HG02840 (cell line): Measurements from ENCODE around the gene ADAMTS12.
A peak's percentile ranks its signal among the peaks of the same experiment; 100 is the strongest.

Source experiments
- ATAC-seq: cut with Tn5 transposase; IDR thresholded peaks from one replicate; pipeline ENCODE4 v1.9.1; 2021; ENCODE audit warnings: mild to moderate bottlenecking, moderate library complexity, moderate number of reproducible peaks; ENCODE audit not compliant: unreplicated experiment, low FRiP score

Gene ADAMTS12, protein sequence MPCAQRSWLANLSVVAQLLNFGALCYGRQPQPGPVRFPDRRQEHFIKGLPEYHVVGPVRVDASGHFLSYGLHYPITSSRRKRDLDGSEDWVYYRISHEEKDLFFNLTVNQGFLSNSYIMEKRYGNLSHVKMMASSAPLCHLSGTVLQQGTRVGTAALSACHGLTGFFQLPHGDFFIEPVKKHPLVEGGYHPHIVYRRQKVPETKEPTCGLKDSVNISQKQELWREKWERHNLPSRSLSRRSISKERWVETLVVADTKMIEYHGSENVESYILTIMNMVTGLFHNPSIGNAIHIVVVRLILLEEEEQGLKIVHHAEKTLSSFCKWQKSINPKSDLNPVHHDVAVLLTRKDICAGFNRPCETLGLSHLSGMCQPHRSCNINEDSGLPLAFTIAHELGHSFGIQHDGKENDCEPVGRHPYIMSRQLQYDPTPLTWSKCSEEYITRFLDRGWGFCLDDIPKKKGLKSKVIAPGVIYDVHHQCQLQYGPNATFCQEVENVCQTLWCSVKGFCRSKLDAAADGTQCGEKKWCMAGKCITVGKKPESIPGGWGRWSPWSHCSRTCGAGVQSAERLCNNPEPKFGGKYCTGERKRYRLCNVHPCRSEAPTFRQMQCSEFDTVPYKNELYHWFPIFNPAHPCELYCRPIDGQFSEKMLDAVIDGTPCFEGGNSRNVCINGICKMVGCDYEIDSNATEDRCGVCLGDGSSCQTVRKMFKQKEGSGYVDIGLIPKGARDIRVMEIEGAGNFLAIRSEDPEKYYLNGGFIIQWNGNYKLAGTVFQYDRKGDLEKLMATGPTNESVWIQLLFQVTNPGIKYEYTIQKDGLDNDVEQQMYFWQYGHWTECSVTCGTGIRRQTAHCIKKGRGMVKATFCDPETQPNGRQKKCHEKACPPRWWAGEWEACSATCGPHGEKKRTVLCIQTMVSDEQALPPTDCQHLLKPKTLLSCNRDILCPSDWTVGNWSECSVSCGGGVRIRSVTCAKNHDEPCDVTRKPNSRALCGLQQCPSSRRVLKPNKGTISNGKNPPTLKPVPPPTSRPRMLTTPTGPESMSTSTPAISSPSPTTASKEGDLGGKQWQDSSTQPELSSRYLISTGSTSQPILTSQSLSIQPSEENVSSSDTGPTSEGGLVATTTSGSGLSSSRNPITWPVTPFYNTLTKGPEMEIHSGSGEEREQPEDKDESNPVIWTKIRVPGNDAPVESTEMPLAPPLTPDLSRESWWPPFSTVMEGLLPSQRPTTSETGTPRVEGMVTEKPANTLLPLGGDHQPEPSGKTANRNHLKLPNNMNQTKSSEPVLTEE (N-terminal part only)

GRCh38 chr5:33891788-33892619 lies at the start of gene ADAMTS12:
Gene ADAMTS12 (minus strand): TSS chr5:33891990. CDS start chr5:33891856, 134 bp downstream.
- ATAC-seq: no peak

DNA sequence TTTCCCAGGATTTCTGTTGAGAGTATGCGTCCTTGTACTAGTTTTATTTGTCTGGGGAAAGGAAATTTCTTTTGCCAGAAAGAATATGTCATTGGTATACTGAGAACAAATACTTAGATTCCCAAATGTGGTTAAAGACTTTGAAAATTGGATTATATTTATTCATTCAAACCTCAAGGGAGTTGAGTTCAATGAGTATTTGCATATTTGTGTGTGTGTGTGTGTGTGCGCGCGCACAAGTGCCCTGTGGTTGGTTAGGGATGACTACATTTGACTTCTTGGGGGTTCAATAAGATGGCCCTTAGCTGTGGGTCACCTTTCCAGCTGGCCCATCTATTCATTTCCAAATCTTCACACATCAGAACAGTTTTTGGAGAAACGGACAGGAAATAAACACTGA lies 49.3 kb upstream of the ADAMTS12 start:
- ATAC-seq: no peak

DNA sequence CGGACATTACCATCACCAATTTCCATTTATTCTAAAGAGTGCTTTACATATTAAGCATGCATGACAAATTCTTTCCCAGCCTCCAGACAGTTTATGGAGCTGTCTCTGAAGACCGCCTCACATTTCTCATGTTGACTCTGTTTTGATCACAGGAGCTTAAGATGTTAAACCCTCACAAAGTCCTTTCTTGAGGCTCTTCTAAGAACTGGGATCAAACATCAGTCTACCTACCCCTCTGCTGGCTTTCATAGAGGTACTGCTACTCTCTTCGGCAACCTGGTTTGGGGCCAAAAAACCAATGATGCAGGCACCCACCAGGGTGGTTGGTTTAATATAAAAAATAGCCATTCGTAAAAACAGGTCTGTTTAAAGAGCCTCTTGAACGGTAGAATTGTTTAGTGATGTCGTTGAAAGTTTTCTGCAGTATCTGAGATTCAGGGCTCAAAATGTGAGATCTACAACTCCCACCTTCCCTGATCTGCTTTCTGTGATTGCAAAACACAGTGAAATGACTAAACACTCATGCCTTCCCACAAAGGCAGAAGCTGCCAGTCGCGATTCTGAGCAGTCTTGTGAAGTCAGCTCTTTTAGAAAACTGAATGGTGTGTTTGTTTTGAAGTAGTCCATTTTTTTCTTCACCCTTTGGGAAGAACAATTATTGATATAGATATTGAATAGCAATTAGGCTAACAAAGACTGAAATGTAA lies 47.9 kb upstream of the ADAMTS12 start:
- no peak for ATAC-seq

GRCh38 chr5:33938881-33939280 lies 47.1 kb upstream of the ADAMTS12 start:
- no peak for ATAC-seq

GRCh38 chr5:33938507-33938796 lies 46.7 kb upstream of the ADAMTS12 start:
- ATAC-seq: no peak

GRCh38 chr5:33937707-33938506 lies 46.1 kb upstream of the ADAMTS12 start:
- no peak for ATAC-seq

DNA sequence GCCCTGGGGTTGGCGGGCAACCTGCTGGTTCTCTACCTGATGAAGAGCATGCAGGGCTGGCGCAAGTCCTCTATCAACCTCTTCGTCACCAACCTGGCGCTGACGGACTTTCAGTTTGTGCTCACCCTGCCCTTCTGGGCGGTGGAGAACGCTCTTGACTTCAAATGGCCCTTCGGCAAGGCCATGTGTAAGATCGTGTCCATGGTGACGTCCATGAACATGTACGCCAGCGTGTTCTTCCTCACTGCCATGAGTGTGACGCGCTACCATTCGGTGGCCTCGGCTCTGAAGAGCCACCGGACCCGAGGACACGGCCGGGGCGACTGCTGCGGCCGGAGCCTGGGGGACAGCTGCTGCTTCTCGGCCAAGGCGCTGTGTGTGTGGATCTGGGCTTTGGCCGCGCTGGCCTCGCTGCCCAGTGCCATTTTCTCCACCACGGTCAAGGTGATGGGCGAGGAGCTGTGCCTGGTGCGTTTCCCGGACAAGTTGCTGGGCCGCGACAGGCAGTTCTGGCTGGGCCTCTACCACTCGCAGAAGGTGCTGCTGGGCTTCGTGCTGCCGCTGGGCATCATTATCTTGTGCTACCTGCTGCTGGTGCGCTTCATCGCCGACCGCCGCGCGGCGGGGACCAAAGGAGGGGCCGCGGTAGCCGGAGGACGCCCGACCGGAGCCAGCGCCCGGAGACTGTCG lies 45.4 kb upstream of the ADAMTS12 start:
- ATAC-seq: no peak

DNA sequence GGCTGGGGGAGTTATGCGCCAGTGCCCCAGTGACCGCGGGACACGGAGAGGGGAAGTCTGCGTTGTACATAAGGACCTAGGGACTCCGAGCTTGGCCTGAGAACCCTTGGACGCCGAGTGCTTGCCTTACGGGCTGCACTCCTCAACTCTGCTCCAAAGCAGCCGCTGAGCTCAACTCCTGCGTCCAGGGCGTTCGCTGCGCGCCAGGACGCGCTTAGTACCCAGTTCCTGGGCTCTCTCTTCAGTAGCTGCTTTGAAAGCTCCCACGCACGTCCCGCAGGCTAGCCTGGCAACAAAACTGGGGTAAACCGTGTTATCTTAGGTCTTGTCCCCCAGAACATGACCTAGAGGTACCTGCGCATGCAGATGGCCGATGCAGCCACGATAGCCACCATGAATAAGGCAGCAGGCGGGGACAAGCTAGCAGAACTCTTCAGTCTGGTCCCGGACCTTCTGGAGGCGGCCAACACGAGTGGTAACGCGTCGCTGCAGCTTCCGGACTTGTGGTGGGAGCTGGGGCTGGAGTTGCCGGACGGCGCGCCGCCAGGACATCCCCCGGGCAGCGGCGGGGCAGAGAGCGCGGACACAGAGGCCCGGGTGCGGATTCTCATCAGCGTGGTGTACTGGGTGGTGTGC lies 44.7 kb upstream of the ADAMTS12 start, which contains the start of gene RXFP3:
RXFP3 (plus strand) TSS at position 6 of the 636 bp plus-strand sequence; CDS start at position 361, 355 bp downstream.
- no peak for ATAC-seq

DNA sequence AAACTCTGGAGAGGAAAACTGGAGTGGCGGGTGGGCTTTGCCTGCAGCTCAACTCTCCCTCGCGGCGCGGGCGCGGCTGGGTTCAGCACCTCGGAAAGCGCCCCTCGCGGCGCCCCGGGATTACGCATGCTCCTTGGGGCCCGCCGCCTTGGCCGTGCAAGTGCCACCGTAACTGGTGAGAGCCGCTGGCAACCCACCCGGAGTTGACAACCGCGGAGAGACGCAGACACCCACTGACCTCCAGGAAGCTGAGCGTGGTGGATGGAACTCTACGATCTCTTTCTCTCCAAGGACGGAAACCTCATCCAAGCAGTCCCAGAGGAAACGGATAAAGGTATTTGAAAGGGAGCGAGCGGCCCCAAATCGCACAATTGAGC lies 44.2 kb upstream of the ADAMTS12 start:
- no peak for ATAC-seq

- peak; percentile 34 for ATAC-seq
Observed at GRCh38 chr5:33934176-33934575, 42.4 kb upstream of the ADAMTS12 start.

GRCh38 chr5:33933723-33934169 lies 42.0 kb upstream of the ADAMTS12 start:
- peak; percentile 81 for ATAC-seq

- ATAC-seq: no peak
Observed at GRCh38 chr5:33931136-33931535, 39.3 kb upstream of the ADAMTS12 start.

GRCh38 chr5:33929925-33930690 lies 38.3 kb upstream of the ADAMTS12 start:
- ATAC-seq: no peak

- no peak for ATAC-seq
Observed at GRCh38 chr5:33928283-33928682, 36.5 kb upstream of the ADAMTS12 start.

- no peak for ATAC-seq
Observed at GRCh38 chr5:33927685-33928084, 35.9 kb upstream of the ADAMTS12 start.

GRCh38 chr5:33925278-33925677 lies 33.5 kb upstream of the ADAMTS12 start:
- ATAC-seq: no peak

DNA sequence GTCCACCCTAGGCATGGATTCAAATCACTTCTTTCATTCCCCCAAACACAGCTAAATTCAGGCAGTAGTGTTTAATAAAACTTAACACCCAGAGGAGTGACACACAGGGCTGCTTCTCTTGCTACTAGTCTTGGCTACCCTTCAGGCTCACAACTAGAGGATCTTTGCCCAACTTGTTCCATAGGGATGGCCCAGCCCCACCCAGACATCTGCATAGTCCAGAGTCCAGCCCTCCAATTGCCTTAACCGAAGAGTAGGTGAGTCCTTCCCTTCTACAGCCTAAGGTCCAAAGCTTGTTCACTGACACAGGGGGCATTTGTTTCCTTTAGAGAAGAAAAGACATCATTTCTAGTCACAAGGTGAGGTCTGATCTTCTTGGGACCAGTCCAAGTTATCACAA lies 29.2 kb upstream of the ADAMTS12 start:
- no peak for ATAC-seq
